ENCODE measurements around the gene MRTO4. TPM values are rescaled to one million over a fixed set of nuclear protein-coding genes. Genes with fewer than 3 reads are reported as not detected.

Gene MRTO4
- total RNA-seq = 16.2 to 20.4 TPM (median 17.7 TPM) in 3 replicates
- long read RNA-seq, transcript MRTO4-201 (8 exons, 2,315 nt) = major isoform, 14 of 15 reads
- long read RNA-seq, partial matches to known transcripts = 0 of 15 reads
- long read RNA-seq, other reads (novel, unspliced or antisense) = 1 of 15 reads

- Mint-ChIP-seq H3K9me3 (ENCODE audit: low read depth) (no peaks in the 10 kb centered on the region), H3K4me1 (ENCODE audit: low read depth) (peaks cover 25% of the 10 kb centered on the region), H3K27ac (ENCODE audit: unreplicated experiment) (peak within 1 kb of the TSS; percentile 96), H3K27me3 (ENCODE audit: low read depth) (no peaks in the 10 kb centered on the region), H3K4me3 (ENCODE audit: unreplicated experiment) (peak within 1 kb of the TSS; percentile 98), H3K36me3 (ENCODE audit: low read depth) (no peaks in the 10 kb centered on the region)
- no peak for TF ChIP-seq CTCF (IDR thresholded peaks at IDR 0.05)
- peak; percentile 96 for DNase-seq (ENCODE audit: low spot score)
These were observed at the start of gene MRTO4, which contains the start of gene EMC1 for GRCh38 chr1:19251305-19252196. Gene MRTO4 (plus strand): TSS chr1:19251805. CDS start chr1:19251836, 31 bp downstream. Gene EMC1 (minus strand): TSS chr1:19251524. CDS start chr1:19251509, 15 bp downstream.

- DNase-seq (ENCODE audit: low spot score) = no peak
- H3K9me3 Mint-ChIP-seq (ENCODE audit: low read depth) = no peaks in the 10 kb centered on the region
- TF ChIP-seq CTCF (IDR thresholded peaks at IDR 0.05) = no peak
- H3K27ac Mint-ChIP-seq (ENCODE audit: unreplicated experiment) = peak overlapping the region; percentile 90
- H3K4me1 Mint-ChIP-seq (ENCODE audit: low read depth) = peaks cover 60% of the 10 kb centered on the region
- peaks cover 11% of the 10 kb centered on the region for H3K36me3 Mint-ChIP-seq (ENCODE audit: low read depth)
- H3K27me3 Mint-ChIP-seq (ENCODE audit: low read depth) = no peaks in the 10 kb centered on the region
- no peak overlapping the region for H3K4me3 Mint-ChIP-seq (ENCODE audit: unreplicated experiment)
These were observed 49.2 kb upstream of the MRTO4 start for GRCh38 chr1:19202396-19202795.

GRCh38 chr1:19203440-19203839, 48.2 kb upstream of the MRTO4 start:
- DNase-seq (ENCODE audit: low spot score) = no peak
- Mint-ChIP-seq H3K27me3 (ENCODE audit: low read depth) (no peaks in the 10 kb centered on the region), H3K9me3 (ENCODE audit: low read depth) (no peaks in the 10 kb centered on the region), H3K27ac (ENCODE audit: unreplicated experiment) (peak overlapping the region; percentile 90), H3K4me3 (ENCODE audit: unreplicated experiment) (no peak overlapping the region), H3K36me3 (ENCODE audit: low read depth) (peaks cover 9% of the 10 kb centered on the region), H3K4me1 (ENCODE audit: low read depth) (peaks cover 69% of the 10 kb centered on the region)
- no peak for TF ChIP-seq CTCF (IDR thresholded peaks at IDR 0.05)

GRCh38 chr1:19204446-19205266, 46.9 kb upstream of the MRTO4 start:
- peak overlapping the region; percentile 91 for H3K27ac Mint-ChIP-seq (ENCODE audit: unreplicated experiment)
- H3K27me3 Mint-ChIP-seq (ENCODE audit: low read depth) = no peaks in the 10 kb centered on the region
- peaks cover 77% of the 10 kb centered on the region for H3K4me1 Mint-ChIP-seq (ENCODE audit: low read depth)
- no peaks in the 10 kb centered on the region for H3K9me3 Mint-ChIP-seq (ENCODE audit: low read depth)
- no peak for DNase-seq (ENCODE audit: low spot score)
- H3K36me3 Mint-ChIP-seq (ENCODE audit: low read depth) = peaks cover 2% of the 10 kb centered on the region
- TF ChIP-seq CTCF (IDR thresholded peaks at IDR 0.05) = no peak
- no peak overlapping the region for H3K4me3 Mint-ChIP-seq (ENCODE audit: unreplicated experiment)

GRCh38 chr1:19205403-19205802, 46.2 kb upstream of the MRTO4 start:
- Mint-ChIP-seq H3K4me1 (ENCODE audit: low read depth) (peaks cover 77% of the 10 kb centered on the region), H3K27me3 (ENCODE audit: low read depth) (no peaks in the 10 kb centered on the region), H3K36me3 (ENCODE audit: low read depth) (no peaks in the 10 kb centered on the region), H3K4me3 (ENCODE audit: unreplicated experiment) (no peak overlapping the region), H3K9me3 (ENCODE audit: low read depth) (no peaks in the 10 kb centered on the region), H3K27ac (ENCODE audit: unreplicated experiment) (peak overlapping the region; percentile 91)
- no peak for TF ChIP-seq CTCF (IDR thresholded peaks at IDR 0.05)
- no peak for DNase-seq (ENCODE audit: low spot score)
